ENCODE data around the gene ATP11C.
A peak's percentile ranks its signal among the peaks of the same experiment; 100 is the strongest.

GRCh38 chrX:139795196-139795595 lies 137.7 kb downstream of the ATP11C start:
- TF ChIP-seq JUND (IDR thresholded peaks at IDR 0.05; ENCODE audit: low read depth, low read length) (no peak), NFIC (IDR thresholded peaks at IDR 0.05; ENCODE audit: low read depth, low read length) (0 out of 2 replicates have a peak, but pooled peaks have one; percentile 25), BCL3 (IDR thresholded peaks at IDR 0.05; ENCODE audit: borderline replicate concordance, insufficient read depth, low read depth, low read length, poor library complexity, severe bottlenecking) (no peak), MXI1 (IDR thresholded peaks at IDR 0.05; ENCODE audit: low read depth, low read length) (peak; percentile 56), POLR2AphosphoS5 (IDR thresholded peaks at IDR 0.05; ENCODE audit: low read length) (no peak), ZNF592 (IDR thresholded peaks at IDR 0.05) (no peak)
